H1 (cell line): ENCODE data around the gene WSCD2. TPM values are rescaled to one million over a fixed set of nuclear protein-coding genes. Genes with fewer than 3 reads are reported as not detected.

Experiments
- CTCF ChIA-PET: fragments of 300-600 bp; sonication (Branson Sonifier 250); formaldehyde crosslinking; loops from one replicate; lab custom pipeline; 2021; ENCODE audit not compliant: partially characterized antibody; lab: Charles Lee
- POLR2A ChIA-PET: fragments of 300-600 bp; sonication (Branson Sonifier 250); formaldehyde crosslinking; loops from one replicate; lab custom pipeline; 2021; ENCODE audit warnings: inconsistent platforms; ENCODE audit not compliant: partially characterized antibody; lab: Charles Lee
- DNase-seq, 2 experiments: peaks; one replicate each; pipeline versions ENCODE4 v3.0.0 to v3.0.0-alpha.2; 2010 to 2022; ENCODE audit warnings: low spot score in 2 of 2, low read depth in 1 of 2, mixed read lengths in 1 of 2
- FAIRE-seq: peaks from 2 replicates; lab custom pipeline; 2011; peaks lifted over from hg19 to GRCh38; lab: Jason Lieb, UNC
- H2AFZ ChIP-seq: 2 replicates; pipeline ENCODE4 v1.8.1; 2012; ENCODE audit warnings: low read length, inconsistent platforms
- H2AK5ac ChIP-seq: 2 replicates; pipeline ENCODE4 v1.6.1; 2013; ENCODE audit warnings: low read depth, low read length
- H2BK120ac ChIP-seq: replicated peaks from 2 replicates; pipeline ENCODE3; 2013; ENCODE audit warnings: low read depth, low read length, inconsistent platforms
- H2BK12ac ChIP-seq: 2 replicates; pipeline ENCODE4 v1.6.1; 2013; ENCODE audit warnings: low read depth, low read length
- H2BK15ac ChIP-seq: 2 replicates; pipeline ENCODE4 v1.6.1; 2013; ENCODE audit warnings: low read length
- H2BK20ac ChIP-seq: 2 replicates; pipeline ENCODE4 v1.6.1; 2013; ENCODE audit warnings: low read length
- H2BK5ac ChIP-seq: 2 replicates; pipeline ENCODE4 v1.6.1; 2013; ENCODE audit warnings: low read depth, low read length
- H3K14ac ChIP-seq: 2 replicates; pipeline ENCODE4 v1.6.1; 2013; ENCODE audit warnings: inconsistent platforms; ENCODE audit not compliant: insufficient read length
- H3K18ac ChIP-seq: 2 replicates; pipeline ENCODE4 v1.6.1; 2013; ENCODE audit warnings: low read length; ENCODE audit errors: extremely low read depth
- H3K23ac ChIP-seq: 2 replicates; pipeline ENCODE4 v1.6.1; 2013; ENCODE audit warnings: inconsistent platforms; ENCODE audit not compliant: insufficient read length
- H3K23me2 ChIP-seq: 2 replicates; pipeline ENCODE4 v1.6.1; 2013; ENCODE audit warnings: low read depth, low read length
- H3K27ac ChIP-seq: 2 replicates; pipeline ENCODE4 v1.6.1; 2011; ENCODE audit warnings: low read depth, low read length, inconsistent platforms
- H3K27me3 ChIP-seq, 4 experiments: replicated peaks in 1 of 4; 1 replicate in 1 of 4; 2 replicates in 3 of 4; pipeline versions ENCODE4 v1.6.1 to v1.8.1; 2011 to 2013; ENCODE audit warnings: low read length in 3 of 4, mild to moderate bottlenecking in 3 of 4, inconsistent platforms in 2 of 4, mixed read lengths in 2 of 4, moderate library complexity in 1 of 4; ENCODE audit not compliant: control insufficient read depth in 3 of 4, insufficient read depth in 3 of 4; ENCODE audit errors: extremely low read depth in 1 of 4
- H3K36me3 ChIP-seq, 4 experiments: 2 replicates each; pipeline versions ENCODE4 v1.6.1 to v1.8.1; 2011 to 2013; ENCODE audit warnings: mild to moderate bottlenecking in 4 of 4, low read length in 3 of 4, moderate library complexity in 2 of 4, control low read depth in 1 of 4, inconsistent platforms in 1 of 4; ENCODE audit not compliant: insufficient read depth in 4 of 4, control insufficient read depth in 2 of 4
- H3K4ac ChIP-seq: replicated peaks from 2 replicates; pipeline ENCODE3; 2013; ENCODE audit warnings: low read length, low read depth, mixed read lengths, inconsistent platforms; ENCODE audit not compliant: insufficient read length
- H3K4me1 ChIP-seq, 4 experiments: replicated peaks in 1 of 4; 1 replicate in 1 of 4; 2 replicates in 3 of 4; pipeline versions ENCODE4 v1.6.1 to v1.8.1; 2011 to 2013; ENCODE audit warnings: low read length in 3 of 4, inconsistent platforms in 2 of 4, mixed read lengths in 1 of 4; ENCODE audit not compliant: insufficient read depth in 4 of 4, control insufficient read depth in 3 of 4
- H3K4me2 ChIP-seq, 2 experiments: 2 replicates each; pipeline versions ENCODE4 v1.6.1 to v1.8.1; 2011 to 2013; ENCODE audit warnings: low read depth in 2 of 2, low read length in 2 of 2, control low read depth in 1 of 2, inconsistent platforms in 1 of 2, mild to moderate bottlenecking in 1 of 2; ENCODE audit not compliant: insufficient read depth in 1 of 2
- H3K4me3 ChIP-seq, 4 experiments: fragments of 200-600, 300-600 bp in 1 of 4; sonication (generic), shearing (Covaris generic), sonication (Bioruptor Twin) in 1 of 4; 2 replicates each; pipeline versions ENCODE4 v1.5.1 to v1.8.1; 2011 to 2016; ENCODE audit warnings: low read length in 4 of 4, low read depth in 3 of 4, control low read depth in 2 of 4, inconsistent platforms in 2 of 4, mild to moderate bottlenecking in 2 of 4, mixed read lengths in 1 of 4, moderate library complexity in 1 of 4; ENCODE audit not compliant: insufficient read depth in 2 of 4; ENCODE audit errors: extremely low read depth in 1 of 4
- H3K56ac ChIP-seq: replicated peaks from 2 replicates; pipeline ENCODE3; 2013; ENCODE audit warnings: low read depth, mild to moderate bottlenecking, mixed read lengths, low read length, inconsistent platforms; ENCODE audit not compliant: insufficient read length
- H3K79me1 ChIP-seq: 2 replicates; pipeline ENCODE4 v1.6.1; 2013; ENCODE audit warnings: low read depth, low read length, control low read depth
- H3K79me2 ChIP-seq, 2 experiments: 2 replicates each; pipeline versions ENCODE4 v1.6.1 to v1.8.1; 2012 to 2013; ENCODE audit warnings: low read length in 2 of 2, mild to moderate bottlenecking in 2 of 2, inconsistent platforms in 1 of 2; ENCODE audit not compliant: insufficient read depth in 2 of 2, control insufficient read depth in 1 of 2
- H3K9ac ChIP-seq, 4 experiments: replicated peaks in 1 of 4; 1 replicate in 1 of 4; 2 replicates in 3 of 4; pipeline versions ENCODE4 v1.6.1 to v1.8.1; 2011 to 2013; ENCODE audit warnings: low read depth in 3 of 4, low read length in 3 of 4, control low read depth in 2 of 4, mild to moderate bottlenecking in 2 of 4, moderate library complexity in 2 of 4, inconsistent platforms in 1 of 4; ENCODE audit errors: extremely low read depth in 1 of 4
- H3K9me3 ChIP-seq, 2 experiments: 2 replicates each; pipeline versions ENCODE4 v1.6.1 to v1.8.1; 2012 to 2013; ENCODE audit warnings: mild to moderate bottlenecking in 2 of 2, moderate library complexity in 2 of 2, control low read depth in 1 of 2, inconsistent platforms in 1 of 2, low read depth in 1 of 2, low read length in 1 of 2, mixed read lengths in 1 of 2; ENCODE audit not compliant: insufficient read depth in 2 of 2
- H4K20me1 ChIP-seq, 2 experiments: replicated peaks in 1 of 2; 2 replicates each; pipeline versions ENCODE3 to v1.8.1; 2011 to 2013; ENCODE audit warnings: inconsistent platforms in 2 of 2, low read length in 2 of 2, mild to moderate bottlenecking in 1 of 2; ENCODE audit not compliant: insufficient read depth in 2 of 2, control insufficient read depth in 1 of 2
- H4K5ac ChIP-seq: 2 replicates; pipeline ENCODE4 v1.6.1; 2013; ENCODE audit warnings: low read length, low read depth, mixed read lengths, inconsistent platforms; ENCODE audit not compliant: insufficient read length
- H4K8ac ChIP-seq: 2 replicates; pipeline ENCODE4 v1.8.0; 2013; ENCODE audit warnings: mild to moderate bottlenecking, moderate library complexity, low read length, inconsistent platforms; ENCODE audit not compliant: insufficient read depth; ENCODE audit errors: extremely low read depth
- H4K91ac ChIP-seq: replicated peaks from 2 replicates; pipeline ENCODE3; 2013; ENCODE audit warnings: low read length, mixed read lengths, inconsistent platforms; ENCODE audit not compliant: insufficient read length
- BCL11A ChIP-seq, 2 experiments: IDR thresholded peaks; one replicate each; pipeline ENCODE4 v1.6.1; 2011; ENCODE audit warnings: low read depth in 2 of 2, low read length in 2 of 2, mild to moderate bottlenecking in 2 of 2
- CTBP2 ChIP-seq: IDR thresholded peaks from 2 replicates; pipeline ENCODE4 v1.7.0; 2011; ENCODE audit warnings: borderline replicate concordance, mild to moderate bottlenecking, moderate library complexity, mixed read lengths, low read length; ENCODE audit not compliant: insufficient read depth, insufficient read length
- KDM4A ChIP-seq: IDR thresholded peaks from one replicate; pipeline ENCODE4 v1.7.1; 2012; ENCODE audit warnings: low read depth, mild to moderate bottlenecking, moderate library complexity, low read length, inconsistent platforms; ENCODE audit not compliant: severe bottlenecking
- POLR2AphosphoS5 ChIP-seq: IDR thresholded peaks from 2 replicates; pipeline ENCODE4 v1.6.1; 2011; ENCODE audit warnings: low read depth, low read length
- SP1 ChIP-seq: IDR thresholded peaks from 2 replicates; pipeline ENCODE4 v1.6.1; 2011; ENCODE audit warnings: low read depth, low read length
- TBP ChIP-seq: IDR thresholded peaks from 2 replicates; pipeline ENCODE4 v1.6.1; 2011; ENCODE audit warnings: low read depth, low read length, improper control_type of control experiment
- TEAD4 ChIP-seq: IDR thresholded peaks from 2 replicates; pipeline ENCODE4 v1.6.1; 2012; ENCODE audit warnings: low read depth, low read length, inconsistent platforms, mixed read lengths
- WGBS, 2 experiments: shearing (Covaris generic) in 1 of 2; methylation state at CpG; one replicate each; pipeline versions ENCODE4 v1.1.6 to v1.1.7; 2013 to 2015; ENCODE audit warnings: low lambda C conversion rate in 2 of 2, mixed read lengths in 2 of 2, inconsistent platforms in 1 of 2, low coverage in 1 of 2, missing lambda C conversion rate in 1 of 2; ENCODE audit not compliant: insufficient replicate concordance in 2 of 2, insufficient coverage in 1 of 2, insufficient read length in 1 of 2; ENCODE audit errors: extremely low coverage in 1 of 2, missing lambda C conversion rate in 1 of 2; 5-methylcytosine and 5-hydroxymethylcytosine counted together
- polyA plus RNA-seq, 7 experiments: library from polyadenylated mRNA; depleted of rRNA in 3 of 7; stranded (reverse) in 5 of 7; unstranded in 2 of 7; fragments of >200 nt in 5 of 7; fragments of 200-250 nt in 2 of 7; gene quantifications; 1 replicate in 5 of 7; 2 replicates in 1 of 7; 4 replicates in 1 of 7; pipeline versions ENCODE4 v1.2.1 to v1.2.3, GENCODE V29; 2011 to 2013; ENCODE audit warnings: missing spikeins in 2 of 7, mixed read lengths in 2 of 7
- total RNA-seq: library from RNA; stranded (reverse); fragmentation: NEBNext Ultra II Directional; extraction: Animal tissue kit (Norgen Biotek cat#: 25700); gene quantifications from 2 replicates; pipeline ENCODE4 v1.2.1, GENCODE V29; 2021

Gene WSCD2
- total and polyA plus RNA-seq, 2 of the 8 experiments (the other 6 are each of a cell fraction or from before 2014, with no cell fraction given), result 1.3 to 2.2 TPM

GRCh38 chr12:108119126-108119973 lies 9.7 kb upstream of the WSCD2 start:
- Histone ChIP-seq H3K9me3 (peaks cover 0 to 3% of the 10 kb centered on the region in 2 experiments; a peak in 2 of 4 replicates), H3K56ac (no peak overlapping the region), H2BK20ac (no peak overlapping the region), H3K4me2 (no peak overlapping the region), H3K23me2 (no peaks in the 10 kb centered on the region; the same call in 1 of the 2 replicates), H4K20me1 (no peaks in the 10 kb centered on the region), H3K18ac (no peak overlapping the region), H2AFZ (no peak overlapping the region), H3K79me2 (no peaks in the 10 kb centered on the region), H3K27me3 (no peaks in the 10 kb centered on the region), H3K23ac (no peak overlapping the region), H2BK12ac (no peak overlapping the region), H3K4ac (no peak overlapping the region), H3K27ac (no peak overlapping the region), H4K5ac (no peak overlapping the region), H2BK15ac (no peak overlapping the region), H3K9ac (no peak overlapping the region), H3K4me3 (no peak overlapping the region), H2AK5ac (no peak overlapping the region), H4K91ac (no peak overlapping the region), H3K4me1 (peaks cover 0 to 9% (median 2%) of the 10 kb centered on the region in 4 experiments; a peak in 2 of 7 replicates), H3K36me3 (no peaks in the 10 kb centered on the region), H3K14ac (no peak overlapping the region), H2BK120ac (no peak overlapping the region), H3K79me1 (no peaks in the 10 kb centered on the region), H2BK5ac (no peak overlapping the region), H4K8ac (no peak overlapping the region; the same call in 1 of the 2 replicates)
- TF ChIP-seq TEAD4 (no peak), KDM4A (no peak), CTBP2 (no peak), BCL11A (IDR thresholded peaks at IDR 0.05; ENCODE audit: low read depth in 2 of 2, low read length in 2 of 2) (no peak), TBP (no peak), SP1 (no peak), POLR2AphosphoS5 (no peak)
- FAIRE-seq, result no peak
- no peak for DNase-seq
- 94% methylated on average over 7 of the region's 7 CpGs; no CpG with 5 or more reads in 1 of the 2 experiments for WGBS, 2 experiments
- POLR2A ChIA-PET, result no interaction called here
- CTCF ChIA-PET, result interaction anchor here (1.3 to 4.8 kb wide), 5 partner anchors 11 to 207 kb away, joined by 3 to 19 read pairs (median 4); partner anchors contain the start of gene WSCD2
